ENCODE results near the gene CTNNA2.

DNA sequence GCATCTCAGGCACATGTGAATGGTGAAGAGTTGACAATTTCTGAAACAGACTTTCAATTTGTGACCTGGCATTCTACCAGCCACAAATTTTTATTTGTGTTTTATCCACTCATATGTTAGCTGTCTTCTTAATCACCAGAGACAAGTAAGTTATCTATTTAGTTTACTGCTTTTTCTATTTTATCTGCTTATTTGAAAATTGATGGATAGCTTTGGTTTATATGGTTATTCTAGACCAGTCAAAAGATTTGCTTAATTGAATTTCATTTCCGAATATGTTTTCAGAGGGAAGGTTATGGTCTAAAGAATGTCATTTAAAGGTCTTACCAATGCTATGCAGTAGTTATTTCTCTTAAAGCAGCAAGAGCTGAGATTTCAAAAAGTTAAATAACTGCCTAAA lies 835.2 kb downstream of the CTNNA2 start:
- TF ChIP-seq SMC3 (IDR thresholded peaks at IDR 0.05), result no peak
- TF ChIP-seq, protein P1, sequence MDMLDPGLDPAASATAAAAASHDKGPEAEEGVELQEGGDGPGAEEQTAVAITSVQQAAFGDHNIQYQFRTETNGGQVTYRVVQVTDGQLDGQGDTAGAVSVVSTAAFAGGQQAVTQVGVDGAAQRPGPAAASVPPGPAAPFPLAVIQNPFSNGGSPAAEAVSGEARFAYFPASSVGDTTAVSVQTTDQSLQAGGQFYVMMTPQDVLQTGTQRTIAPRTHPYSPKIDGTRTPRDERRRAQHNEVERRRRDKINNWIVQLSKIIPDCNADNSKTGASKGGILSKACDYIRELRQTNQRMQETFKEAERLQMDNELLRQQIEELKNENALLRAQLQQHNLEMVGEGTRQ (IDR thresholded peaks at IDR 0.05), result no peak

Measured in A549 (cell line).